H1 (cell line): Measurements from ENCODE around the gene SLC16A11.

ENCODE experiments used
- CTCF ChIP-seq, 3 experiments: IDR thresholded peaks; 1 replicate in 2 of 3; 2 replicates in 1 of 3; pipeline versions ENCODE4 v1.5.1 to v1.6.1; 2011; ENCODE audit warnings: low read length in 3 of 3, mild to moderate bottlenecking in 3 of 3, inconsistent platforms in 2 of 3, low read depth in 1 of 3, moderate library complexity in 1 of 3; ENCODE audit not compliant: insufficient read depth in 1 of 3; ENCODE audit errors: control extremely low read depth in 1 of 3
- E2F6 ChIP-seq: IDR thresholded peaks from 2 replicates; pipeline ENCODE4 v1.6.1; 2012; ENCODE audit warnings: inconsistent platforms
- EGR1 ChIP-seq: IDR thresholded peaks from 2 replicates; pipeline ENCODE4 v1.6.1; 2011; ENCODE audit warnings: low read depth, low read length, borderline replicate concordance
- EZH2 ChIP-seq: fragments of 200-600 bp; sonication (generic); IDR thresholded peaks from 2 replicates; pipeline ENCODE4 v1.7.1; 2012; ENCODE audit warnings: low read depth, mild to moderate bottlenecking, moderate library complexity, low read length, inconsistent platforms; ENCODE audit not compliant: severe bottlenecking
- GTF2F1 ChIP-seq: IDR thresholded peaks from 2 replicates; pipeline ENCODE4 v1.6.1; 2012; ENCODE audit warnings: low read depth, low read length, improper control_type of control experiment, borderline replicate concordance
- POLR2A ChIP-seq, 2 experiments: IDR thresholded peaks; 1 replicate in 1 of 2; 2 replicates in 1 of 2; pipeline ENCODE4 v1.6.1; 2011; ENCODE audit warnings: low read depth in 2 of 2, low read length in 2 of 2, mild to moderate bottlenecking in 2 of 2; ENCODE audit errors: control extremely low read depth in 1 of 2
- RAD21 ChIP-seq, 2 experiments: IDR thresholded peaks in 1 of 2; conservative IDR thresholded peaks in 1 of 2; 2 replicates each; pipeline ENCODE4 v1.6.1; 2011; ENCODE audit warnings: low read depth in 2 of 2, low read length in 2 of 2, improper control_type of control experiment in 1 of 2, inconsistent platforms in 1 of 2, mild to moderate bottlenecking in 1 of 2, moderate library complexity in 1 of 2
- SAP30 ChIP-seq: fragments of 300-600 bp; sonication (generic); IDR thresholded peaks from 2 replicates; pipeline ENCODE4 v1.7.1; 2012; ENCODE audit warnings: low read length, moderate library complexity, mild to moderate bottlenecking, inconsistent platforms; ENCODE audit not compliant: insufficient read depth, insufficient replicate concordance
- SP1 ChIP-seq: IDR thresholded peaks from 2 replicates; pipeline ENCODE4 v1.6.1; 2011; ENCODE audit warnings: low read depth, low read length
- TAF1 ChIP-seq: IDR thresholded peaks from 2 replicates; pipeline ENCODE4 v1.6.1; 2011; ENCODE audit warnings: mild to moderate bottlenecking, low read depth, low read length
- ZNF274 ChIP-seq: IDR thresholded peaks from 2 replicates; pipeline ENCODE4 v1.7.0; 2012; ENCODE audit warnings: low read length, borderline replicate concordance; ENCODE audit errors: extremely low read depth

GRCh38 chr17:7084088-7084487 lies 40.2 kb upstream of the SLC16A11 start:
- no peak for TF ChIP-seq ZNF274
- TF ChIP-seq E2F6, result no peak
- no peak for TF ChIP-seq CTCF (IDR thresholded peaks at IDR 0.05; ENCODE audit: control extremely low read depth in 1 of 3, insufficient read depth in 1 of 3, low read depth in 1 of 3, low read length in 3 of 3)
- TF ChIP-seq GTF2F1, result no peak
- no peak for TF ChIP-seq SP1
- TF ChIP-seq POLR2A (IDR thresholded peaks at IDR 0.05; ENCODE audit: control extremely low read depth in 1 of 2, low read depth in 2 of 2, low read length in 2 of 2), result no peak
- no peak for TF ChIP-seq EZH2
- TF ChIP-seq SAP30, result no peak
- TF ChIP-seq RAD21 (IDR thresholded peaks at IDR 0.05 in 1 of 2, conservative IDR thresholded peaks at IDR 0.05 in 1 of 2; ENCODE audit: low read depth in 2 of 2, low read length in 2 of 2), result no peak
- TF ChIP-seq TAF1, result no peak
- TF ChIP-seq EGR1, result no peak
